Measurements from ENCODE around the gene LTC4S.

- TF ChIP-seq CTCF (IDR thresholded peaks at IDR 0.05; ENCODE audit: poor library complexity) (no peak), EZH2 (IDR thresholded peaks at IDR 0.05; ENCODE audit: borderline replicate concordance) (no peak)
Observed at GRCh38 chr5:179788193-179788854, 5.5 kb upstream of the LTC4S start.

Measured in hepatocyte (in vitro differentiated cells).